Measurements from ENCODE around the gene RRAS.
A peak's percentile ranks its signal among the peaks of the same experiment; 100 is the strongest.
"Not testable (repeated sequence)": the region's sequence is repeated elsewhere in the genome, so short reads cannot be mapped to it uniquely, and the experiment has no call there.

RRAS gene

DNA sequence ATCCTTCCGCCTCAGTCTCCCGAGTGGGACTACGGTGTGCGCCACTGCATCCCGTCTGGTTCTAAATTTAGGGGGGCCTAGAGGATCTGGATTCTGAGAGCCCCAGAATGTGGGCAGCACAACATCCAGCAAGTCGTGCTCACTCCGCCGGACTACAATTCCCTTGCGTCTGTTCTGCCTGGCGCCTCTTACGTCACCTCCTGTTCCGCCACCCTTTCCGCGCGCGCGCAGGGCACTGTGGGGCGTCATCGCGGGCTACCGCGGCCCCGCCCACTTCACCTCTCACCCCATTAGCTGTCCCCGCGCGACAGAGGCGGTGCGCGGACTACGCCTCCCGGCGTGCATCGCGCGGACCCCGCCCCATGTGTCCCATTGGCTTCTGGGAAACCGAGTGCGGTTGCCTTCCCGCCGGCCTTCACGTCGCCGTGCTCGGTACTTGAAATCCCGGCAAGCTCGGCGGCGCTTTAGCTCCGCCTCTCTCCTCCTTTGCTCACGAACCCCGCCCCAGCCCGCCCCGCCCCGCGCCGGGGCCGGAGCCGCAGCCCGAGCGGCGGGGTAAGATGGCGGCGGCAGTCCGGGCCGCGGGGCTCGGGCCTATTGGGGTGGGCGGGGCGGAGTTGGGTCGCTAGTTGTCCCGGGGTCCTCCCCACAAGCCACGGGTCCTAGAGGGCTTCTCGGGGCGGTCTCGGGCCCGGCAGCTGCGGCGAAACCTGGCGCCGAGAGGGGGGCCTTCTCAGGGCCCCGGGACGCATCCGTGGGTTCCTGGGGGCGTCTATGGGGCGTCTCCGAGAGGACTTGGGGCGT, 1.9 kb upstream of the RRAS start, which contains the start of gene SCAF1:
TSS of gene SCAF1 (plus strand) at position 522 of the 804 bp plus-strand sequence. CDS start 2,818 bp downstream, outside the sequence.
- TF ChIP-seq, protein P1, sequence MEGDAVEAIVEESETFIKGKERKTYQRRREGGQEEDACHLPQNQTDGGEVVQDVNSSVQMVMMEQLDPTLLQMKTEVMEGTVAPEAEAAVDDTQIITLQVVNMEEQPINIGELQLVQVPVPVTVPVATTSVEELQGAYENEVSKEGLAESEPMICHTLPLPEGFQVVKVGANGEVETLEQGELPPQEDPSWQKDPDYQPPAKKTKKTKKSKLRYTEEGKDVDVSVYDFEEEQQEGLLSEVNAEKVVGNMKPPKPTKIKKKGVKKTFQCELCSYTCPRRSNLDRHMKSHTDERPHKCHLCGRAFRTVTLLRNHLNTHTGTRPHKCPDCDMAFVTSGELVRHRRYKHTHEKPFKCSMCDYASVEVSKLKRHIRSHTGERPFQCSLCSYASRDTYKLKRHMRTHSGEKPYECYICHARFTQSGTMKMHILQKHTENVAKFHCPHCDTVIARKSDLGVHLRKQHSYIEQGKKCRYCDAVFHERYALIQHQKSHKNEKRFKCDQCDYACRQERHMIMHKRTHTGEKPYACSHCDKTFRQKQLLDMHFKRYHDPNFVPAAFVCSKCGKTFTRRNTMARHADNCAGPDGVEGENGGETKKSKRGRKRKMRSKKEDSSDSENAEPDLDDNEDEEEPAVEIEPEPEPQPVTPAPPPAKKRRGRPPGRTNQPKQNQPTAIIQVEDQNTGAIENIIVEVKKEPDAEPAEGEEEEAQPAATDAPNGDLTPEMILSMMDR (conservative IDR thresholded peaks at IDR 0.05): no peak
- H3K27ac ChIP-seq: peak within 1 kb of the TSS; percentile 95

DNA sequence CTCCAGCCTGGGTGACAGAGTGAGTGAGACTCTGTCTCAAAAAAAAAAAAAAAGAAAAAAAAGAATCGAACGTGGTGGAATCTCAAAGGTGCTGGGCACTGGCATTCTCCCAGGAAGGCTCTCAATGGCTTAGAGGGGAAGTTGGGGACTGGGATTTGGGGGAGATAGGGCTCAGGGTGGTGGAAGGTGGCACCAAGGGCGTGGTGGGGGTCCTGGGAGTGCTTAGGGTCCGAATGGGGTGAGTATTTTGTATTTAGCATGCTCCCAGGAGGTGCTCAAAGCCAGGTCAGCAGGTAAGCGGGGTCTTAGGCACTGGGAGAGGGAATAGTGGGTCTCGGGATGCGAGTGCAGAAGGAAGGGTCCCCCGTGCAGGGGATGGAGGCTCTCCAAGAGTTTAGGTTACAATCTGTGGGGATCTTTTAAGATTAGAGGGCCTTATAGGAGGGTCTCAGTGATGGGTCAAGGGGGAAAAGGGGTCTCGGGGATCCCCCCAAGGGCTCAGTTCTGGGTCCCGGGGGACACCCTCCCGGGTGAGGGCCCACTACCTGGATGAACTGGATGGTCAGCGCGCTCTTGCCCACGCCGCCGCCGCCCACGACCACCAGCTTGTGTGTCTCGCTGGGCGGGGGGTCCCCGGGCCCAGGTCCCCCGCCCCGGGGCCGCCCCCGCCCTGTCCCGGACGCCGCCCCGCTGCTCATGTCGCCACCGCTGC, 386 bp downstream of the RRAS start:
- peak overlapping the region; percentile 95 for H3K27ac ChIP-seq
- TF ChIP-seq, protein P1 (conservative IDR thresholded peaks at IDR 0.05): no peak

DNA sequence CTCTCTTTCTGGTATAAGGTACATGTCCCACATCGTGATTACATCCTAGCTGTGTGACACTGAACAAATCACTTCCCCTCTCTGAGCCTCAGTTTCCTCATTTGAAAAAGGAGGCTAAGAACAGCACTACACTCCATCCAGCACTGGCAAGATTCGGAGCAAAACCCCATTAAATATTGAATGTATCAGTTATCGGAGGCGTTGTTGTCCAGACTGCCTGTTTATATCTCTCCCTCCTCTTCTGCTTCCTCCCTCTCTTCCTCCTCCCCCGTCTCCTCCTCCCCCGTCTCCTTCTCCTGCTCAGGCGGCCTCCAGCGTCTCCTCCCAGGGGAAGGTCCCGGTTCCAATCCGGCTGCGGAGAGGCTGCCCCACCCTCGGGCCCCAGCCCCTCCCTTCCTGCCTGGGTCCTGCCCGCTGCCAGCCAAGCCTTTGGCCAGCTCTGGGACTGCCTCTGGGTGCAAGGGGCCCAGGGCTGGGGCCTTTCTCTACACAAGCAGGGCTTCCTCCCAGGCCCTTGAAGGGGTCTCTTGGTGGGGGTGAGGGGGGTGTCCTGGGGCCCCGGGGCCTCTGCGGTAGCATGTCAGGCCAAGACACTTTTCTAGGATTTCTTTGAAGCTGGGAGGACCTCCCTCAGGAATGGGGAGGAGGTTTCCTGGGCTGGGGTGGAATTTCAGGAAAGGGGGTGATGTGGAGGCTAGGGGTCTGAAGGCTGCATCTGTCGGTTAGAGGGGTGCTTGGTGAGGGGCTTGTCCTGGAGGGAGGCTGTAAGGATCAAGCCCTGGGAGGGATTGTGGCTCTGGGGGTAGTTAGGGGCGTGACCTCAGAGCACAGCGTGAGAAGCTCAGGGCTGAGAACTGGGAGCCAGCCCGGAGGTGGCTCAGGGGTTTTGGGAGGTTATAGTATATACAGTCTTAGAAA, 1.9 kb downstream of the RRAS start:
- peak overlapping the region; percentile 46; the same call in 1 of the 2 replicates for H3K27ac ChIP-seq
- TF ChIP-seq, protein P1 (conservative IDR thresholded peaks at IDR 0.05): no peak

DNA sequence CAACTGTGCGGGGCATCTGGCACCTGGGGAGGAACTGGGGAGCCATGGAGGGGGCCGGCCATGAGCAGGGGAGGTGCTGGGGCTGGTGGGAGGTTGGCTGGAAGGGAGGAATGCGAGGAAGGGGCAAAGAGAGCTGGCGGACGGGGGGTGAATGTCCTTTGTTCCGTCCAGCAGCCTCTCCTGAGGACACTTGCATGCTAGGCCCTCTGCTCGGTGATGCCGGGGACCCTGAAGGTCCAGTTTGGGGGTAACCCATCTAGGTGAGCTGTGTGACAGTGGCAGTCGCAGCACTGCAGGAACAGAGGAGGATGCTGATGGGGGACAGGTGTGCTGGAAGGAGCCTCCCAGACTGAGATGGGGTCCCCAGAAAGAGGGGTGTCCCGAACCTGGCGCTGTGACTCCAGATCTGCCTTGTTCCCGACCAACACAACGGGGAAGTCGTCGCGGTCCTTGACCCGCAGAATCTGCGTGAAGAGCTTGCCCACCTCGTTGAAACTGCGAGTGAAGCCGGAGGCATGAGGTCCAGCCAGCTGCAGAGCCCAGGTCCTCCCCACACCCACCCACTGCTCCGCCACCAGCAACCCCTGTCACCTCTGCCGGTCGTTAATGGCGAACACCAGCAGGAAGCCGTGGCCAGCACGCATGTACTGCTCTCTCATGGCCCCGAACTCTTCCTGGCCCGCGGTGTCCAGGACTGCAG, 3.6 kb downstream of the RRAS start:
- H3K27ac ChIP-seq: no peak overlapping the region
- TF ChIP-seq, protein P1 (conservative IDR thresholded peaks at IDR 0.05): no peak

DNA sequence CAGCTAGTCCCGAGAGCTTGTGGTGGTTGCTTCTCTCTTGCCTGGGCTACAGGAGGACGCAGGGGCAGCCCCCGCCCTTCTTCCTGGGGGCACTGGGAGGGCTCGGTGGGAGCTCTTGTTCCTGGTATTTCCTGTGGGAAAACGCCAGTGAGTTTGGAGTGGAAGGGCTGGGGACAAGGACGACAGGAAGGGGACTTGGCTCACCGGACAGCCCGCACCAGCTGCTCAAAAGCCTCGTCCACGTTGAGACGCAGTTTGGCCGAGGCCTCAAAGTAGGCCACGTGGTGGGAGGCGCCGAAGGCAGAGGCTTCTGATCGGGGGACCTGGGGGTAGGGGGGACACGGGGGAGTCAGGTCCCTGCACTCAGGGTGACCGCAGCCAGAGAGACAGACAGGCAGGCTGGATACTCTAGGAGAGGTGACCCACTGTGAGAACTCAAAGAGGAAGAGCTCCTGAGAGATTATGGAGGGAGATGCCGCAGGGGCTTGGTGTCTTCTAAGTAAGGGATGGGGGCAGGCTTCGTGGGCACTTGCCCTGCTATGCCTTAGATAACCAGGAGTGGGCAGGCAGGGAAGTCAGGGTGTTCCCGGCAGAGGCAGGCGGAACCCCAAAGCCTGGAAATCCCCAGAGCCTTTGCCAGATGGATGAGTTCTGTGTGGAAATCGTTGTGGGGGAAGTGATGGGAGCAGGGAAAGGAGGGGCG, 4.3 kb downstream of the RRAS start:
- H3K27ac ChIP-seq: no peak overlapping the region
- TF ChIP-seq, protein P1 (conservative IDR thresholded peaks at IDR 0.05): no peak

DNA sequence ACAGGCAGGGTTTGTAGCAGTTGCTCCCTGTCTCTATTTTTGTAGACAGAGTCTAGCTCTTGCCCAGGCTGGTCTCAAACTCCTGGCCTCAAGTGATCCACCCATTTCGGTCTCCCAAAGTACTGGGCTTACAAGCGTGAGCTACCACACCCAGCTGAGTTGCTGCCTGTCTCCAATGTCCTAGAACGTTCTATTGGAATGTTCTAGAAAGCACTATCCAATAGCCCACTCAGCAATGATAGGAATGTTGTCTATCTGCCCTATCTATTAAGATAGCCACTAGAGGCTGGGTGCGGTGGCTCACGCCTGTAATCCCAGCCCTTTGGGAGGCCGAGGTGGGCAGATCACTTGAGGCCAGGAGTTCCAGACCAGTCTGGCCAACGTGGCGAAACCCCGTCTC, 6.7 kb downstream of the RRAS start:
- not testable (repeated sequence) for H3K27ac ChIP-seq

DNA sequence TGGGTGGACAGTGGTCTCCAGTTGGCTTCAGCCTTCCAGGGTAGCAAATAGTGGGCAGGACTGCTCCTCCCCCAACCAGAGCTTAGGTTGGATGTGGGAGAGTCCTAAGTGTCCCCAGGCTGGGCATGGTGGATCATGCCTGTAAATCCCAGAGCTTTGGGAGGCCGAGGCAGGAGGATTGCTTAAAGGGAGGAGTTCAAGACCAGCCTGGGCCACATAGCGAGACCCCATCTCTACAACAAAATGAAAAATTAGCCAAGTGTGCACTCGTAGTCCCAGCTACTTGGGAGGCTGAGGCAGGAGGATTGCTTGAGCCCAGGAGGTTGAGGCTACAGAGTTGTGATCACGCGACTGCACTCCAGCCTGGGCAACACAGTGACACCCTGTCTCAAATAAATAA, 7.4 kb downstream of the RRAS start:
- H3K27ac ChIP-seq: no peak overlapping the region
- TF ChIP-seq, protein P1 (conservative IDR thresholded peaks at IDR 0.05): no peak
